ENCODE data around the gene RGS4.

DNA sequence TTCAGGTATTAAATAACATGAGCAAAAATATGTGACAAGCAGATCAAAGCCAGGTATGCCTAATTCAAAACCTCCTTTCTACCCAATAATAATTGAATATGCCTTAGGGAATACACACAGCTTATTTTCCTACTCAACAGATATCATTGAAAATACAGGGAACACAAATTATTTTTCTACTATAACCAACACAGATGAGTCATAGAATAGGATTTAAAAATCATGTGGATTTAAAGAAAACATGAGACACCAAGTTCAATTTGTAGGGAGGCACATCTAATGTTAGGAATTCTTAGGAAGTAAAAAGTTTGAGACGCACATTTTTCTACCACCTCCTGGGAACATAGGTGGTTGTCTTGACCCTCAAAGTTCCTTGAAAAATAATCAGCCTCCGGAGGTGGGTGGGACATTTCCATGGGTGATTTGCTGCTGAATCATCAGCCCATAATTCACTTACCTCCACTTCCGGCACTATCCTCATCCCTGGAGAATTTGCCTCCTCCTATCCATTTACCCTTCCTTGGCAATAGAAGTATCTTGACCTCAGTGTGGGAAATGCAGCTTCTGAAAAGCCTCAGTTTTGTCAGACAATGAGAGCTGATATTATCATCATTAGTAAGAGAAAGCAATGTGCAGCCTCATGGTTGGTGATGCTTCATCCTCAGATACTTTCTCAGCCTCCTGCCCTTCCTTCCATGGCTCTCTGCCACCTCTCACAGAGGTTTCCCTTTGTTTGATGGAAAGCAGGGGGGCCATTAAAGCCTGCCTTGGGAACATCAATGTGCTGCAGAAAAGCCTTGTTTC lies 33.5 kb upstream of the RGS4 start:
- TF ChIP-seq POLR2A (IDR thresholded peaks at IDR 0.05), result no peak
- TF ChIP-seq, protein P1, sequence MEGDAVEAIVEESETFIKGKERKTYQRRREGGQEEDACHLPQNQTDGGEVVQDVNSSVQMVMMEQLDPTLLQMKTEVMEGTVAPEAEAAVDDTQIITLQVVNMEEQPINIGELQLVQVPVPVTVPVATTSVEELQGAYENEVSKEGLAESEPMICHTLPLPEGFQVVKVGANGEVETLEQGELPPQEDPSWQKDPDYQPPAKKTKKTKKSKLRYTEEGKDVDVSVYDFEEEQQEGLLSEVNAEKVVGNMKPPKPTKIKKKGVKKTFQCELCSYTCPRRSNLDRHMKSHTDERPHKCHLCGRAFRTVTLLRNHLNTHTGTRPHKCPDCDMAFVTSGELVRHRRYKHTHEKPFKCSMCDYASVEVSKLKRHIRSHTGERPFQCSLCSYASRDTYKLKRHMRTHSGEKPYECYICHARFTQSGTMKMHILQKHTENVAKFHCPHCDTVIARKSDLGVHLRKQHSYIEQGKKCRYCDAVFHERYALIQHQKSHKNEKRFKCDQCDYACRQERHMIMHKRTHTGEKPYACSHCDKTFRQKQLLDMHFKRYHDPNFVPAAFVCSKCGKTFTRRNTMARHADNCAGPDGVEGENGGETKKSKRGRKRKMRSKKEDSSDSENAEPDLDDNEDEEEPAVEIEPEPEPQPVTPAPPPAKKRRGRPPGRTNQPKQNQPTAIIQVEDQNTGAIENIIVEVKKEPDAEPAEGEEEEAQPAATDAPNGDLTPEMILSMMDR (IDR thresholded peaks at IDR 0.05), result no peak
